Activated CD4-positive, alpha-beta T cell treated with anti-CD3 and anti-CD28 coated beads, Interleukin-2, amount 50 U/mL, for 4 hours (primary cell): ENCODE data around the gene RILPL1.
"Not testable (repeated sequence)": the region's sequence is repeated elsewhere in the genome, so short reads cannot be mapped to it uniquely, and the experiment has no call there.

ENCODE experiments used
- DNase-seq, 2 experiments: peaks; one replicate each; pipeline ENCODE4 v3.0.0-alpha.2; 2020

The RILPL1 gene

GRCh38 chr12:123492339-123493039 is 41.0 kb downstream of the RILPL1 start:
- DNase-seq: not testable (repeated sequence)

DNA sequence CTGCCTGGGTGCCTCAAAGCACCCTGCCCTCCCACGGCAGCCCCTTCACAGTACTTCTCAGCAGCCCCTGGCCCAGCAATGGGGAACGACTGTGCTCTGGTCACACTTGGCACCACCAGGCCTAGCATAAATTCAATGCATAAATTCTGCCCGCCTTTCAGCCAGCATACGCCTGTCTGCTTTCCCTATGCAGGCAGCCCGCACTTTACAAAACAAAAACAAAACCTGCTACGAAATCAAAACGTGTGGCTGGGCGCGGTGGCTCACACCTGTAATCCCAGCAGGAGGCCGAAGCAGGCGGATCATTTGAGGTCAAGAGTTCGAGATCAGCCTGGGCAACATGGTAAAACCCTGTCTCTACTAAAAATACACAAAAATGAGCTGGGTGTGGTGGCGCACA is 42.0 kb downstream of the RILPL1 start:
- DNase-seq: no peak

DNA sequence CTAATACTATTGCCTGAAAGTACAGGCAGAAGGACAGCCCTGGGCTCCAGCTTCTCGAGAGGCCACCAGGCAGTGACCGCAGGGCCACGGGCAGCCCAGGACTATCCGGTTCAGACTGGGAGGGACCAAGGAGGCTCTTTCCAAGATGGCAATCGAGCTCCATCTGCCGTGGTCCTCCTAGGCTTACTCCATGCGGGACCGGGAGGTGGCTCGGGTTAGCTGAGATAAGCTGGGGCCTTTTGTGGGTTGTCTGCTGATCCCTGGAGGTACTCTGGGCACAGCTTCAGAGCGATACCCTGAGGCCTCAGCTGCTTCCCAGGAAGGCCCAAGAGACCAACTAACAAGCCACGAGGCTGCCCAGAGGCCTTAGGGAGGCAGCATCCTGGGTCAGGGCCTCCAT is 42.5 kb downstream of the RILPL1 start:
- no peak for DNase-seq

DNA sequence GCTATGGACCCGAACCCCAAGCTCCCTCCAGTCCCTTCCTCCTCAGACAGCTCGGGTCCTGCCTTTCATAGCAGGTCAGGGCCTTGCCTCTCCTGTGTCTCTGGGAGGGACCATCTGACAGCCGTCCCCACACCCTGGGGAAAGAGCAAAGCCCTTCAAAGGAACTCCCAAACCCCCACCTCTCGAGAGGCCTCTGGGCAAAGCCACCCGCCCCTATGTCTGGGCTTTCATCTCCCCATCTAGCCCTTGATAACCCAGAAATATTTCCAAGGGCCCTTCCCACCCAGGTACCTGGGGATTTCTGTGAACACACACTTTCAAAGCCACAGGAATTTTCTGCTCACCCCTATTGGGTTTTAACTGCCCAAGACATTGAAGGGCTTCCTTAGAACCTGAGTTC is 43.4 kb downstream of the RILPL1 start:
- DNase-seq: no peak

GRCh38 chr12:123489580-123489979 is 43.9 kb downstream of the RILPL1 start:
- no peak for DNase-seq

- DNase-seq: no peak
Observed at GRCh38 chr12:123488539-123489230, 44.8 kb downstream of the RILPL1 start.

GRCh38 chr12:123487428-123487827 is 46.1 kb downstream of the RILPL1 start:
- DNase-seq: no peak

- DNase-seq: no peak
Observed at GRCh38 chr12:123485756-123486155, 47.8 kb downstream of the RILPL1 start.

DNA sequence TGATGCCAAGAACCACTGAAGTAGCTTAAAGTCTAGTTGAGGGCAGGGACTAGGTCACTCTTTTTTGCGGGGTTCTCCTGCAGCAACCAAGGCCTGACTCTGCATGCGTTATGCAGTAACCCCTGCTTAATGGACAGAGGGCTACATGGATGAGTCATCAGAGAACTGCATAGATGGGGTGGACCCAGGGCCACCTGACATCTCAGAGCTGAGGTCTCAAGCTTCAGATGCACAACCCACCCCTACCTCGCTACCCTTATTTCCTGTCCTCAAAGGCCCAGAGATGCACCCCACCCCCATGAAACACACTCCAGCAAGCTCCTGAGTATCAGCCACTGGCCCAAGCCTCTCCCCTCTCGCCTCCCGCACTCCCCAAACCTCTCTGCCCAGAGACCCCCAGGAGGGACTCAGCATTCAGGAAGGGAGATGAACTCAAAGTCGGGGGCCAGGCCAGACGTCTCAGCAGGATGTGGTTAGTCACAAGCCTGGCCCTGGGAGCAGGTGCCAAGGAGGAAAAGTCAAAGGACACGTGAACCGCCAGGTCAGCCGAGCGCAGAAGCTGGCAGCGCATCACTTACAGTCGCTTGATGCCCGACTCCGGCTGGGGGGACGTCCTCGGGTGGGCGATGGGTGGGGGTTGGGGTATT is 49.8 kb downstream of the RILPL1 start:
- DNase-seq: no peak

- DNase-seq: no peak
Observed at GRCh38 chr12:123482876-123483275, 50.6 kb downstream of the RILPL1 start.

GRCh38 chr12:123481251-123481650 is 52.3 kb downstream of the RILPL1 start:
- DNase-seq: not testable (repeated sequence)

GRCh38 chr12:123479442-123480180 is 53.9 kb downstream of the RILPL1 start:
- DNase-seq: no peak

- no peak for DNase-seq
Observed at GRCh38 chr12:123478762-123479161, 54.8 kb downstream of the RILPL1 start.

DNA sequence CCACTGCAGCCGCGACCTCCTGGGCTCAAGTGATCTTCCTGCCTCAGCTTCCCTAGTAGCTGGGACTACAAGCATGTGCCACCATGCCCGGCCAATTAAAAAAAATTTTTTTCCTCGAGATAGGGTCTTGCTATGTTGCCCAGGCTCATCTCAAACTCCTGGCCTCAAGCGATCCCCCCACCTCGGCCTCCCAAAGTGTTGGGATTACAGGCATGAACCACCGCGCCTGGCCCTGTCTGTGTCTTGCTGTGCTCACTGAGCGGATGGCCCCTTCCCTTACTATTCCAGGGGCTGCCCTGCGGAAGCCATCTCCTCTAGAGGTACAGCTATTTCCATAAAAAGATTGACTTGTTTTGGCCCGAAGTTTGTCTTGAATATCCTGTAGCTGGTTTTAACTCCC is 55.5 kb downstream of the RILPL1 start:
- no peak for DNase-seq

GRCh38 chr12:123475246-123475703 is 58.2 kb downstream of the RILPL1 start:
- DNase-seq: no peak

DNA sequence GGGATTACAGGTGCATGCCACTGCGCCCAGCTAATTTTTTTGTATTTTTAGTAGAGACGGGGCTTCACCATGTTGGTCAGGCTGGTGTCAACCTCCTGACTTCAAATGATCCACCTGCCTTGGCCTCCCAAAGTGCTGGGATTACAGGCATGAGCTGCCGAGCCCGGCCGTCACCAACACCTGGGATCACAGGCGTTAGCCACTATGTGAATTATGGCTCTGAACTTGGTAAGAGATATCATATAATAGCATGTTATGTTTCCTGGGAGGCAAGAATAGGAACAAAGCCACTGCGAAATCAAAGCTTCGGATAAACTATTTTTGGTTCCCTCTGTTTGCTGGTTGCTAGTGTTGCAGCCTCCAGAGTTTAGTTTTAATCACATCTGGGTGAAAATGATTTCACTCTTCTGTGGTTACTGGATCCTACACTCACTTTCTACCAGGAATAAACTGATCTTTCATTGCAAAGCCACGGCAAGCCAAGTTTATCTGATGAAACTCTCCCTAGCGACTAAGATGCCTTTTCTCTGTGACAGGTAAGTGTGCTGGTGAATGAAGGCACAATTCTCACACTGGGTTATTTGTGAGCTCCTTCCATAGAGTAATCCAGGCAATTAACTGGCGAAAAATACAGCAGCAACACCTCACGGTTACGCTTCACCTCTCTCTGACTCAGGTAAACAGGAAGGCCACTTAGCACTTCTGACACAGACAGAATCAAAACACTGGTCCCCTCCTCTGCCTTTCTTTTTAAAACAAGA is 58.9 kb downstream of the RILPL1 start:
- no peak for DNase-seq

DNA sequence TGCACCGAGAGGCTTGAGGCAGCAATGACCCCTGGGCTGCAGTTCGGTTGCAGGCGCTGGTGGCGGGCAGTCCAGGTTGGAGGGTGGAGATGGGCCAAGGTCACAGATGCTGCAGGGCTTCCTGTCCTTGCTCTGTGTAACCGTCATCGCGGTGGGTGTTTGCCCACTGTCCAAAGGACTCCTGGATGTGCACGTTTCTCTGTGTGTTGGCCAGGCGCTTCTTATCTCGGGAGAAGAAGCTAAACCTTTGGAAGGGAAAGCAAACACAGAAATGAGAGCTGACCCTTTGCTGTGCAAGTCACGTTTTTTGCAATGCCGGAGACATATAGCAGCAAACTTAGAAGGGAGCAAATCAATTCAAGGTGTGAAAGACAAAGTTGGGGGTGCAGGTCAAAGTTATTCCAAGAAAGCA is 61.1 kb downstream of the RILPL1 start:
- DNase-seq: no peak

- DNase-seq: no peak
Observed at GRCh38 chr12:123471374-123472068, 62.0 kb downstream of the RILPL1 start.

DNA sequence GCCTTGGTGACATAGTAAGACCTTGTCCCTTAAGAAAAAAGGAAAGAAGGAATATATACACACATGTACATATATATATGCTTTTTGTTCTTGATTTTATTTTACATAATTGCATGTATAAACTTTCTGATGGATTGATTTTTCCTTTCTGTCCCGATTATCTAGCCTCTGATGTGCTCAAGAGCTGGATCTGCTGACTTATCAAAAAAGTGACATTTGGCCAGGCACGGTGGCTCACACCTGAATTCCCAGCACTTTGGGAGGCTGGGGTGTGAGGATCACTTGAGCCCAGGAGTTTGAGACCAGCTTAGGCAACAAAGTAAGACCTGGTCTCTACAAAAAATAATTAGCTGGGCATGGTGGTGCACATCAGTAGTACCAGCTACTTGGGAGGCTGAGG is 63.5 kb downstream of the RILPL1 start:
- no peak for DNase-seq

GRCh38 chr12:123468786-123469185 is 64.7 kb downstream of the RILPL1 start:
- DNase-seq: no peak

DNA sequence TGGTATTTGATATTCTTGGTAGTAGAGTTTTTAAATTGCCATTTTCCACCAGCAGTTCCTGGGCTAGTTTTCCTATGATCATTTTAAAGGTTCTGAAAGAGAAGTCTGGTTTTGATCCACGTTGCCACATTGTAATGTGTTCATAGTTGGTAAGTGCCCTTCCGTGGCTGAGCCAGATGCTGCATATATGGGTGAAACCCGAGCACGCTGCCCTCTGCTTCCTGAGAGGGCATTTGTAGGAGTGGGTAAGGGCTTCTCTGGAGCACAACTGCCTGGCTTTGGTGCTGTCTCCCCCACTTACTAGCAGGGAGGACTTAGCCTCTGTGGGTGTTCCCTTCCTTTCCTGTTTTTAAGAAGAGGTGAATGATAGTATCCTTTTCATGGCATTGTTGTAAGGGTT is 68.4 kb downstream of the RILPL1 start:
- DNase-seq: no peak

- not testable (repeated sequence) for DNase-seq
Observed at GRCh38 chr12:123463174-123463573, 70.3 kb downstream of the RILPL1 start.
